K562 (cell line): ENCODE data around the gene STYXL1. TPM values are rescaled to one million over a fixed set of nuclear protein-coding genes. Genes with fewer than 3 reads are reported as not detected.

Experiments
- ATF1 ChIP-seq, 2 experiments: fragments of 450-650 bp in 1 of 2; IDR thresholded peaks; 2 replicates each; pipeline ENCODE4 v1.6.1; 2016; ENCODE audit warnings: missing compliant biosample characterization in 1 of 2, missing genetic modification characterization in 1 of 2
- DACH1 ChIP-seq: fragments of 450-650 bp; IDR thresholded peaks from 2 replicates; pipeline ENCODE4 v1.6.1; 2018; ENCODE audit not compliant: partially characterized antibody
- EP400 ChIP-seq: fragments of 450-650 bp; IDR thresholded peaks from 2 replicates; pipeline ENCODE4 v1.6.1; 2017; ENCODE audit warnings: antibody characterized with exemption, mild to moderate bottlenecking, moderate library complexity
- ETV5 ChIP-seq: sonication (generic); formaldehyde crosslinking; IDR thresholded peaks from 2 replicates; pipeline ENCODE4 v1.4.0; 2020; ENCODE audit warnings: low read depth, mild to moderate bottlenecking, missing genetic modification reagents
- HLTF ChIP-seq: fragments of 450-650 bp; IDR thresholded peaks from 2 replicates; pipeline ENCODE4 v1.6.1; 2016
- KLF16 ChIP-seq: IDR thresholded peaks from 2 replicates; pipeline ENCODE4 v1.6.1; 2016; ENCODE audit warnings: antibody characterized with exemption
- MCM7 ChIP-seq, 2 experiments: fragments of 450-650 bp; IDR thresholded peaks; 2 replicates each; pipeline ENCODE4 v1.6.1; 2016 to 2018
- SMAD4 ChIP-seq: fragments of 250-450 bp; sonication (Bioruptor Pico); conservative IDR thresholded peaks from 2 replicates; pipeline ENCODE4 v1.8.0; 2021; ENCODE audit warnings: inconsistent platforms, mild to moderate bottlenecking, moderate library complexity
- SP2 ChIP-seq: IDR thresholded peaks from 2 replicates; pipeline ENCODE4 v1.6.1; 2011; ENCODE audit warnings: mild to moderate bottlenecking, low read depth, low read length, moderate library complexity; ENCODE audit not compliant: poor library complexity, severe bottlenecking; ENCODE audit errors: extremely low read depth
- U2AF1 ChIP-seq: fragments of 200-400 bp; formaldehyde crosslinking; optimal IDR thresholded peaks from 2 replicates; pipeline ENCODE3; 2017; ENCODE audit warnings: mild to moderate bottlenecking, low read depth, low read length, moderate library complexity
- ZBTB7A ChIP-seq: IDR thresholded peaks from 2 replicates; pipeline ENCODE4 v1.6.1; 2011; ENCODE audit warnings: low read depth, mild to moderate bottlenecking, low read length, moderate library complexity, borderline replicate concordance; ENCODE audit not compliant: control insufficient read depth
- ZFP36 ChIP-seq: fragments of 150-350 bp; IDR thresholded peaks from 2 replicates; pipeline ENCODE4 v1.6.1; 2018; ENCODE audit warnings: low read length, low read depth; ENCODE audit not compliant: partially characterized antibody
- ZKSCAN3 ChIP-seq: fragments of 250-450 bp; sonication (Bioruptor Pico); IDR thresholded peaks from 2 replicates; pipeline ENCODE4 v1.4.0; 2020
- ZNF184 ChIP-seq: sonication (generic); formaldehyde crosslinking; IDR thresholded peaks from 2 replicates; pipeline ENCODE4 v1.5.0; 2020; ENCODE audit warnings: missing genetic modification reagents
- ZNF586 ChIP-seq: fragments of 450-650 bp; formaldehyde crosslinking; conservative IDR thresholded peaks from 2 replicates; pipeline ENCODE4 v1.4.0; 2020; ENCODE audit warnings: mild to moderate bottlenecking, moderate library complexity
- ZNF76 ChIP-seq: fragments of 250-450 bp; sonication (Bioruptor Pico); IDR thresholded peaks from 2 replicates; pipeline ENCODE4 v1.4.0; 2020; ENCODE audit warnings: mild to moderate bottlenecking, moderate library complexity, borderline replicate concordance
- polyA plus RNA-seq, 8 experiments: library from polyadenylated mRNA; depleted of rRNA in 4 of 8; stranded (reverse) in 5 of 8; unstranded in 3 of 8; fragments of >200 nt; fragmentation: Nextera tagmentation in 2 of 8; fragmentation: Illumina TruSeq in 1 of 8; extraction: Ambion mirVana in 2 of 8; extraction: Trizol in 1 of 8; gene quantifications; 2 replicates each; pipeline versions ENCODE4 v1.2.1 to v1.2.3, GENCODE V29; 2011 to 2014; ENCODE audit warnings: inconsistent platforms in 1 of 8, missing spikeins in 1 of 8
- total RNA-seq, 7 experiments: library from RNA; depleted of rRNA in 6 of 7; stranded (reverse); fragments of >200 nt in 6 of 7; fragmentation: Illumina TruSeq in 2 of 7; extraction: Trizol in 2 of 7; gene quantifications; 2 replicates each; pipeline versions ENCODE4 v1.2.1 to v1.2.3, GENCODE V29; 2011 to 2021; ENCODE audit warnings: low replicate concordance in 1 of 7
- TF ChIP-seq, protein P1 (sequence below): fragments of 200-800 bp; sonication (Bioruptor generic); IDR thresholded peaks from 2 replicates; pipeline ENCODE4 v1.6.1; 2017; ENCODE audit warnings: missing genetic modification characterization, missing compliant biosample characterization
- TF ChIP-seq, protein P2 (sequence below): fragments of 150-350 bp; IDR thresholded peaks from 2 replicates; pipeline ENCODE4 v1.6.1; 2014; ENCODE audit warnings: low read depth, mild to moderate bottlenecking, low read length, borderline replicate concordance
- TF ChIP-seq, protein P3 (sequence below): fragments of 250-450 bp; sonication (Bioruptor Pico); IDR thresholded peaks from 2 replicates; pipeline ENCODE4 v1.9.0; 2021; ENCODE audit warnings: mild to moderate bottlenecking
- TF ChIP-seq, protein P4 (sequence below): IDR thresholded peaks from 2 replicates; pipeline ENCODE4 v1.6.1; 2011; ENCODE audit not compliant: insufficient read length; ENCODE audit errors: extremely low read depth
- TF ChIP-seq, protein P5 (sequence below): conservative IDR thresholded peaks from 2 replicates; pipeline ENCODE4 v1.6.1; 2011; ENCODE audit warnings: low read depth, mild to moderate bottlenecking, low read length; ENCODE audit not compliant: control insufficient read depth

STYXL1 gene
- total and polyA plus RNA-seq, 9 of the 15 experiments (the other 6 are each of a cell fraction or from before 2014, with no cell fraction given) = 36.5 to 97.2 (median 49.9) TPM

DNA sequence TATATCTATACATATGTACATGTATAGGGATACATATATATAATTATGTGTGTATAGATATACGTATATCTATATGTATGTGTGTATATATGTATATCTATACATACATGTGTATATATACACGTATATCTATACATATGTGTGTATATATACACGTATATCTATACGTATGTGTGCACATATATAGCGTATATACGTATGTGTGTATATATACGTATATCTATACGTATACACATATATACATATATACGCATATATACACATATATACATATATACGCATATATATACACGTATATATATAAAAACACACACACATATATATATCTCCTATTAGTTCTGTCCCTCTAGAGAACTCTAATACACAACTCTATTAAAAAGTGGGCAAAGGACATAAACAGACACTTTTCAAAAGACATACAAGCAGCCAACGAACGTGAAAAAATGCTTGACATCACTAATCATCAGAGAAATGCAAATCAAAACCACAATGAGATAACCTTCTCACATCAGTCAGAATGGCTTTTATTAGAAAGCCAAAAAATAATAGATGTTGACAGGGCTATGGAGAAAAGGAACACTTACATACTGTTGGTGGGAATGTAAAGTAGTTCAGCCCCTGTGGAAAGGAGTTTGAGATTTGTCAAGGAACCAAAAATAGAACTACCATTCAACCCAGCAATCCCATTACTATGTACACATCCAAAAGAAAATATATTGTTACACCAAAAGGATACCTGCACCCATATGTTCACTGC is 31.4 kb downstream of the STYXL1 start (continued):
- TF ChIP-seq SMAD4 (CRISPR knock-in tag) (no peak), HLTF (no peak), ZFP36 (no peak), MCM7 (IDR thresholded peaks at IDR 0.05) (no peak), EP400 (no peak), SP2 (no peak), ZKSCAN3 (CRISPR knock-in tag) (peak; percentile 56; the same call in 1 of the 2 replicates), KLF16 (no peak), DACH1 (no peak), ZNF76 (CRISPR knock-in tag) (peak; percentile 96), ZNF586 (CRISPR knock-in tag) (no peak), ATF1 (CRISPR knock-in tag; IDR thresholded peaks at IDR 0.05) (no peak), ATF1 (tag; IDR thresholded peaks at IDR 0.05) (no peak), U2AF1 (no peak), ETV5 (no peak), ZNF184 (CRISPR knock-in tag) (no peak), ZBTB7A (no peak)
- TF ChIP-seq, protein P1, sequence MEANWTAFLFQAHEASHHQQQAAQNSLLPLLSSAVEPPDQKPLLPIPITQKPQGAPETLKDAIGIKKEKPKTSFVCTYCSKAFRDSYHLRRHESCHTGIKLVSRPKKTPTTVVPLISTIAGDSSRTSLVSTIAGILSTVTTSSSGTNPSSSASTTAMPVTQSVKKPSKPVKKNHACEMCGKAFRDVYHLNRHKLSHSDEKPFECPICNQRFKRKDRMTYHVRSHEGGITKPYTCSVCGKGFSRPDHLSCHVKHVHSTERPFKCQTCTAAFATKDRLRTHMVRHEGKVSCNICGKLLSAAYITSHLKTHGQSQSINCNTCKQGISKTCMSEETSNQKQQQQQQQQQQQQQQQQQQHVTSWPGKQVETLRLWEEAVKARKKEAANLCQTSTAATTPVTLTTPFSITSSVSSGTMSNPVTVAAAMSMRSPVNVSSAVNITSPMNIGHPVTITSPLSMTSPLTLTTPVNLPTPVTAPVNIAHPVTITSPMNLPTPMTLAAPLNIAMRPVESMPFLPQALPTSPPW (CRISPR knock-in tag) = no peak
- TF ChIP-seq, protein P2, sequence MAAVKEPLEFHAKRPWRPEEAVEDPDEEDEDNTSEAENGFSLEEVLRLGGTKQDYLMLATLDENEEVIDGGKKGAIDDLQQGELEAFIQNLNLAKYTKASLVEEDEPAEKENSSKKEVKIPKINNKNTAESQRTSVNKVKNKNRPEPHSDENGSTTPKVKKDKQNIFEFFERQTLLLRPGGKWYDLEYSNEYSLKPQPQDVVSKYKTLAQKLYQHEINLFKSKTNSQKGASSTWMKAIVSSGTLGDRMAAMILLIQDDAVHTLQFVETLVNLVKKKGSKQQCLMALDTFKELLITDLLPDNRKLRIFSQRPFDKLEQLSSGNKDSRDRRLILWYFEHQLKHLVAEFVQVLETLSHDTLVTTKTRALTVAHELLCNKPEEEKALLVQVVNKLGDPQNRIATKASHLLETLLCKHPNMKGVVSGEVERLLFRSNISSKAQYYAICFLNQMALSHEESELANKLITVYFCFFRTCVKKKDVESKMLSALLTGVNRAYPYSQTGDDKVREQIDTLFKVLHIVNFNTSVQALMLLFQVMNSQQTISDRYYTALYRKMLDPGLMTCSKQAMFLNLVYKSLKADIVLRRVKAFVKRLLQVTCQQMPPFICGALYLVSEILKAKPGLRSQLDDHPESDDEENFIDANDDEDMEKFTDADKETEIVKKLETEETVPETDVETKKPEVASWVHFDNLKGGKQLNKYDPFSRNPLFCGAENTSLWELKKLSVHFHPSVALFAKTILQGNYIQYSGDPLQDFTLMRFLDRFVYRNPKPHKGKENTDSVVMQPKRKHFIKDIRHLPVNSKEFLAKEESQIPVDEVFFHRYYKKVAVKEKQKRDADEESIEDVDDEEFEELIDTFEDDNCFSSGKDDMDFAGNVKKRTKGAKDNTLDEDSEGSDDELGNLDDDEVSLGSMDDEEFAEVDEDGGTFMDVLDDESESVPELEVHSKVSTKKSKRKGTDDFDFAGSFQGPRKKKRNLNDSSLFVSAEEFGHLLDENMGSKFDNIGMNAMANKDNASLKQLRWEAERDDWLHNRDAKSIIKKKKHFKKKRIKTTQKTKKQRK = no peak
- TF ChIP-seq, protein P3, sequence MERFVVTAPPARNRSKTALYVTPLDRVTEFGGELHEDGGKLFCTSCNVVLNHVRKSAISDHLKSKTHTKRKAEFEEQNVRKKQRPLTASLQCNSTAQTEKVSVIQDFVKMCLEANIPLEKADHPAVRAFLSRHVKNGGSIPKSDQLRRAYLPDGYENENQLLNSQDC (CRISPR knock-in tag) = no peak
- TF ChIP-seq, protein P4, sequence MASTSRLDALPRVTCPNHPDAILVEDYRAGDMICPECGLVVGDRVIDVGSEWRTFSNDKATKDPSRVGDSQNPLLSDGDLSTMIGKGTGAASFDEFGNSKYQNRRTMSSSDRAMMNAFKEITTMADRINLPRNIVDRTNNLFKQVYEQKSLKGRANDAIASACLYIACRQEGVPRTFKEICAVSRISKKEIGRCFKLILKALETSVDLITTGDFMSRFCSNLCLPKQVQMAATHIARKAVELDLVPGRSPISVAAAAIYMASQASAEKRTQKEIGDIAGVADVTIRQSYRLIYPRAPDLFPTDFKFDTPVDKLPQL = no peak
- TF ChIP-seq, protein P5, sequence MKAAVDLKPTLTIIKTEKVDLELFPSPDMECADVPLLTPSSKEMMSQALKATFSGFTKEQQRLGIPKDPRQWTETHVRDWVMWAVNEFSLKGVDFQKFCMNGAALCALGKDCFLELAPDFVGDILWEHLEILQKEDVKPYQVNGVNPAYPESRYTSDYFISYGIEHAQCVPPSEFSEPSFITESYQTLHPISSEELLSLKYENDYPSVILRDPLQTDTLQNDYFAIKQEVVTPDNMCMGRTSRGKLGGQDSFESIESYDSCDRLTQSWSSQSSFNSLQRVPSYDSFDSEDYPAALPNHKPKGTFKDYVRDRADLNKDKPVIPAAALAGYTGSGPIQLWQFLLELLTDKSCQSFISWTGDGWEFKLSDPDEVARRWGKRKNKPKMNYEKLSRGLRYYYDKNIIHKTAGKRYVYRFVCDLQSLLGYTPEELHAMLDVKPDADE = no peak
